Liver (tissue), 9 donors: Measurements from ENCODE around the gene NPS. TPM values are rescaled to one million over a fixed set of nuclear protein-coding genes. Genes with fewer than 3 reads are reported as not detected.

Source experiments
- DNase-seq: peaks from one replicate; pipeline ENCODE4 v3.0.0-alpha.2; 2017; ENCODE audit warnings: low spot score
- H3K27ac ChIP-seq, 2 donors: one replicate each; pipeline ENCODE4 v1.7.0; 2013; ENCODE audit warnings: inconsistent platforms in 2 of 2, low read length in 2 of 2, control low read depth in 1 of 2, low read depth in 1 of 2, mild to moderate bottlenecking in 1 of 2
- H3K27me3 ChIP-seq, 4 donors: one replicate each; pipeline versions ENCODE4 v1.6.1 to v1.7.0; 2013; ENCODE audit warnings: low read length in 3 of 4, inconsistent platforms in 1 of 4, mild to moderate bottlenecking in 1 of 4, moderate library complexity in 1 of 4; ENCODE audit not compliant: control insufficient read depth in 4 of 4, insufficient read depth in 4 of 4
- H3K36me3 ChIP-seq, 4 donors: one replicate each; pipeline versions ENCODE4 v1.6.1 to v1.7.0; 2013; ENCODE audit warnings: low read length in 3 of 4, mild to moderate bottlenecking in 3 of 4, low read depth in 1 of 4, moderate library complexity in 1 of 4; ENCODE audit not compliant: control insufficient read depth in 4 of 4, insufficient read depth in 3 of 4
- H3K4me1 ChIP-seq, 4 donors: one replicate each; pipeline versions ENCODE4 v1.6.1 to v1.7.0; 2013; ENCODE audit warnings: low read length in 3 of 4, mild to moderate bottlenecking in 3 of 4, moderate library complexity in 1 of 4; ENCODE audit not compliant: control insufficient read depth in 4 of 4, insufficient read depth in 4 of 4
- H3K4me3 ChIP-seq, 3 donors: one replicate each; pipeline versions ENCODE4 v1.6.1 to v1.7.0; 2013; ENCODE audit warnings: low read length in 3 of 3, control low read depth in 1 of 3, low read depth in 1 of 3, mild to moderate bottlenecking in 1 of 3
- H3K9ac ChIP-seq, 2 donors: one replicate each; pipeline ENCODE4 v1.7.0; 2013; ENCODE audit warnings: low read length in 2 of 2, mild to moderate bottlenecking in 2 of 2, moderate library complexity in 2 of 2, control low read depth in 1 of 2, low read depth in 1 of 2
- H3K9me3 ChIP-seq, 4 donors: one replicate each; pipeline versions ENCODE4 v1.6.1 to v1.7.0; 2013; ENCODE audit warnings: low read length in 3 of 4; ENCODE audit not compliant: control insufficient read depth in 4 of 4
- ATF3 ChIP-seq: IDR thresholded peaks from 2 replicates; pipeline ENCODE4 v1.6.1; 2016; ENCODE audit warnings: antibody characterized with exemption
- CTCF ChIP-seq: fragments of 150-350 bp; IDR thresholded peaks from 2 replicates; pipeline ENCODE4 v1.5.1; 2017; ENCODE audit warnings: improper control_type of control experiment, low read depth, low read length; ENCODE audit not compliant: missing input control
- FOXA1 ChIP-seq: IDR thresholded peaks from 2 replicates; pipeline ENCODE4 v1.6.1; 2016; ENCODE audit warnings: antibody characterized with exemption
- FOXA2 ChIP-seq: IDR thresholded peaks from 2 replicates; pipeline ENCODE4 v1.6.1; 2016; ENCODE audit warnings: antibody characterized with exemption
- HNF4A ChIP-seq, 2 donors: conservative IDR thresholded peaks; 2 replicates each; pipeline ENCODE4 v1.6.1; 2016; ENCODE audit warnings: antibody characterized with exemption in 2 of 2, mild to moderate bottlenecking in 2 of 2
- HNF4G ChIP-seq: IDR thresholded peaks from 2 replicates; pipeline ENCODE4 v1.6.1; 2016; ENCODE audit warnings: antibody characterized with exemption
- JUND ChIP-seq, 2 donors: IDR thresholded peaks; 2 replicates each; pipeline ENCODE4 v1.6.1; 2016; ENCODE audit warnings: antibody characterized with exemption in 2 of 2
- MAX ChIP-seq: IDR thresholded peaks from 2 replicates; pipeline ENCODE4 v1.6.1; 2016; ENCODE audit warnings: antibody characterized with exemption
- NR2F2 ChIP-seq: IDR thresholded peaks from 2 replicates; pipeline ENCODE4 v1.6.1; 2016; ENCODE audit warnings: antibody characterized with exemption
- RAD21 ChIP-seq, 2 donors: IDR thresholded peaks; 2 replicates each; pipeline ENCODE4 v1.6.1; 2016; ENCODE audit warnings: antibody characterized with exemption in 2 of 2, mild to moderate bottlenecking in 2 of 2
- REST ChIP-seq: IDR thresholded peaks from 2 replicates; pipeline ENCODE4 v1.6.1; 2016; ENCODE audit warnings: antibody characterized with exemption, mild to moderate bottlenecking
- RXRA ChIP-seq, 2 donors: IDR thresholded peaks; 2 replicates each; pipeline ENCODE4 v1.6.1; 2017 to 2018; ENCODE audit warnings: antibody characterized with exemption in 2 of 2, mild to moderate bottlenecking in 1 of 2
- SP1 ChIP-seq: IDR thresholded peaks from 2 replicates; pipeline ENCODE4 v1.6.1; 2018; ENCODE audit warnings: antibody characterized with exemption, mild to moderate bottlenecking
- TAF1 ChIP-seq: conservative IDR thresholded peaks from 2 replicates; pipeline ENCODE4 v1.6.1; 2016; ENCODE audit warnings: antibody characterized with exemption, mild to moderate bottlenecking
- YY1 ChIP-seq: IDR thresholded peaks from 2 replicates; pipeline ENCODE4 v1.6.1; 2016; ENCODE audit warnings: antibody characterized with exemption, mild to moderate bottlenecking
- ZBTB33 ChIP-seq: IDR thresholded peaks from 2 replicates; pipeline ENCODE4 v1.6.1; 2016; ENCODE audit warnings: antibody characterized with exemption
- WGBS: extraction: QIAGEN DNeasy Blood & Tissue Kit; methylation state at CpG from one replicate; pipeline ENCODE4 v1.1.7; 2013; 5-methylcytosine and 5-hydroxymethylcytosine counted together
- polyA plus RNA-seq, 2 donors: library from polyadenylated mRNA; stranded (reverse) in 1 of 2; unstranded in 1 of 2; fragments of 200-250 nt in 1 of 2; fragments of >200 nt in 1 of 2; fragmentation: Nextera tagmentation in 1 of 2; extraction: Ambion mirVana in 1 of 2; gene quantifications; one replicate each; pipeline versions ENCODE4 v1.2.1 to v1.2.3, GENCODE V29; 2013 to 2015
- total RNA-seq, 2 donors: library from RNA; depleted of rRNA; stranded (reverse); fragments of >200 nt; gene quantifications; one replicate each; pipeline ENCODE4 v1.2.3, GENCODE V29; 2014
- donor health status: healthy.
- donor health status: healthy.
- donor health status: healthy.
- donor health status: healthy.
- donor health status: healthy.

NPS gene
- total and polyA plus RNA-seq, 4 donors: not detected

GRCh38 chr10:127571386-127571785 is 22.3 kb downstream of the NPS start:
- WGBS: 27% methylated on average over 1 of the region's 1 CpG
- no peak overlapping the region for H3K27ac ChIP-seq

GRCh38 chr10:127576051-127576450 is 26.9 kb downstream of the NPS start:
- DNase-seq: no peak
- TF ChIP-seq HNF4G (no peak), FOXA1 (no peak), SP1 (no peak), FOXA2 (no peak), TAF1 (no peak), JUND (IDR thresholded peaks at IDR 0.05) (no peak), REST (no peak), ZBTB33 (no peak), ATF3 (no peak), RXRA (IDR thresholded peaks at IDR 0.05) (no peak), MAX (no peak), YY1 (no peak)
- Histone ChIP-seq H3K4me3 (no peak overlapping the region), H3K27me3 (peaks cover 0 to 4% (median 0%) of the 10 kb centered on the region in 4 donors), H3K9me3 (peaks cover 0 to 3% (median 1%) of the 10 kb centered on the region in 4 donors), H3K9ac (no peak overlapping the region), H3K4me1 (no peaks in the 10 kb centered on the region), H3K27ac (no peak overlapping the region), H3K36me3 (no peaks in the 10 kb centered on the region)
- WGBS: 60% methylated on average over 3 of the region's 3 CpGs

More at GRCh38 chr10:127571386-127571785, 22.3 kb downstream of the NPS start:
- Histone ChIP-seq H3K27me3 (peaks cover 0 to 9% (median 0%) of the 10 kb centered on the region in 4 donors), H3K36me3 (no peaks in the 10 kb centered on the region), H3K9ac (no peak overlapping the region), H3K4me1 (no peaks in the 10 kb centered on the region), H3K4me3 (no peak overlapping the region), H3K9me3 (peaks cover 1 to 3% (median 2%) of the 10 kb centered on the region in 4 donors)
- TF ChIP-seq MAX (no peak), HNF4A (conservative IDR thresholded peaks at IDR 0.05) (no peak), FOXA2 (no peak), RAD21 (IDR thresholded peaks at IDR 0.05) (no peak), TAF1 (no peak), HNF4G (no peak), YY1 (no peak), NR2F2 (no peak), FOXA1 (no peak), CTCF (no peak)
- DNase-seq: no peak
